Medulla oblongata (tissue), 1 donor: ENCODE measurements around the gene CLDN20.
A peak's percentile ranks its signal among the peaks of the same experiment; 100 is the strongest.
"Not testable (repeated sequence)": the region's sequence is repeated elsewhere in the genome, so short reads cannot be mapped to it uniquely, and the experiment has no call there.

ENCODE experiments used
- DNase-seq: peaks from one replicate; pipeline ENCODE4 v3.0.0-alpha.2; 2015; ENCODE audit errors: extremely low spot score

Gene CLDN20

DNA sequence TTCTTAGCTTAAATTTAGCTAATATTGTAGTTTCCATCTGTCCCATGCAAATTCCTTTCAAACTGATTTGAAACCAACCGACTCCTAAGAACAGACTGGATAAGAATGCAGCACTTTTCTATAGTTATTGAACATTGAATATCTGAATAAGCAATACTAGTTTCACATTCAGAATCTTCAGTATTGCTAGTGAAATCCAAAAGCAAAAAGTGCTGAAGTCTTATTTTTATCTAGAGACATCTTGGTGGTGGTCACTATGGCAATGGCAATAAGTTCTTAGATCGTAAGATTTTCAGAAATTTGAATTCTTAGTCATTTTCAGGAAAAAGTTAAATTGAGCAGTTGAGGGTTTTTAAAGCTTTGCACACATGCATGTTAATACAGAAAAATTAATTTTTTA, 47.8 kb downstream of the CLDN20 start:
- no peak for DNase-seq

DNA sequence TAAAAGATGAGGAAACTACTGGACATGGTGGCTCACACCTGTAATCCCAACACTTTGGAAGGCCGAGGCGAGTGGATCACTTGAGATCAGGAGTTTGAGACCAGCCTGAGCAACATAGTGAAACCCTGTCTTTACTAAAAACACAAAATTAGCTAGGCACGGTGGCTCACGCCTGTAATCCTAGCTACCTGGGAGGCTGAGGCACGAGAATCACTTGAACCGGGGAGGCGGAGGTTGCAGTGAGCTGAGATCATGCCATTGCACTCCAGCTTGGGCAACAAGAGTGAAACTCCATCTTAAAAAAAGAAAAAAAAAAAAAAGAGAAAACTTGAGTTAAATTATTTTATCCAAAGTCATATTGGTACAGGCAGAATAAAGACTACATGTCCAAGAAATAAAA, 49.1 kb downstream of the CLDN20 start:
- DNase-seq, result not testable (repeated sequence)

- DNase-seq, result no peak
These were observed 49.8 kb downstream of the CLDN20 start for GRCh38 chr6:155313602-155314091.

- peak; percentile 99 for DNase-seq
These were observed 50.4 kb downstream of the CLDN20 start, which contains the start of gene TFB1M for GRCh38 chr6:155314092-155314772. TSS of gene TFB1M (minus strand) at chr6:155314484. CDS start at chr6:155314428, 56 bp downstream.

DNA sequence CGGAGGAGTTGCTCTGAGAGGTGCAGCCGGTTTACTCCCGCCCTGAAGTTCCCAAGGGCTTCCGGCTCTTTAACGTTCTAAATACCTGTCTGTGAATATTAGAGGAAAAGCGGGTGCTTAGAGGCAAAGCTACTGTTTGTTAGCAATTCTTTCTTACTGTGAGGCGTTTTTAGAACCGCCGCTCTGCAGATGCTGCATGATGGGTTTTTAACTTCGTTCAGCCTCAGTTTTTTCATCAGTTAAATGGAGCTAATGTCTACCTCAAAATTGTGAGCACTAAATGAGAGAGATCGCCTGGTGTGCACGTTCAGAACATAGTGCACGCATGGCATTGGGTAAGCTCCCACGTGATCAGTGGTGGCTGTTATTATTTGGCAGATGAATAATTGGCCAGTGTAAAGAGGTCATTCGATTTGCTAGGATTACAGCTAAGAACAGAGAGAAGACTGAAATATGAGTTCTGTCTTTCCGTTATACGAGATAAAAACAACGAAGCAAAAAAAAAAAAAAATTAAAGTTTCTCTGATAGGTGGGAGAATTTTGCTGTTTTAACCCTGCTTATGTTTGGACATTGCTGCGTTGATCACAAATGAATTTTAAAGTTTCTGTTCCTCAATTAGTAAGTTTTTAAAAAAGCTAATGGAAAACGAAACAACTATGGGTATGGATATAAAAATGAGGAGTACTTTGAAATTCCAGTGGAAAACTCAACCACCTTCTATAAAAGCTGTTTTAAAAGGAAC, 51.1 kb downstream of the CLDN20 start:
- DNase-seq, result no peak

GRCh38 chr6:155315516-155315871, 51.7 kb downstream of the CLDN20 start:
- no peak for DNase-seq

DNA sequence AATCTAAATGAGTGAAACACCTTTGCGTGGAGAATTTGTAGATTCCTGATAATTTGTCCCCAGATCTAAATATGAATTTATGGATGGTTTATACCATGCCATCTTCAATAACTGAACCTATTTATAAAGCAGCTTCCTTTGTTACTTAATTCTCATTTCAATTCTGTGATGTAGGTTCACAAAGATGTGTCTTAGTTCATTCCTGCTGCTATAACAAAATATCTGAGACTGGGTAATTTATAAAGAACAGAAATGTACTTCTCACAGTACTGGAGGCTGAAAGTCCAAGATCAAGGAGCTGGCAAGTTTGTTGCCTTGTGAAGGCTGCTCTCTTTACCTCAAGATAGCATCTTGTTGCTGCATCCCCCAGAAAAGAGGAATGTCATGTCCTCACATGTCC, 52.6 kb downstream of the CLDN20 start:
- DNase-seq, result no peak

DNA sequence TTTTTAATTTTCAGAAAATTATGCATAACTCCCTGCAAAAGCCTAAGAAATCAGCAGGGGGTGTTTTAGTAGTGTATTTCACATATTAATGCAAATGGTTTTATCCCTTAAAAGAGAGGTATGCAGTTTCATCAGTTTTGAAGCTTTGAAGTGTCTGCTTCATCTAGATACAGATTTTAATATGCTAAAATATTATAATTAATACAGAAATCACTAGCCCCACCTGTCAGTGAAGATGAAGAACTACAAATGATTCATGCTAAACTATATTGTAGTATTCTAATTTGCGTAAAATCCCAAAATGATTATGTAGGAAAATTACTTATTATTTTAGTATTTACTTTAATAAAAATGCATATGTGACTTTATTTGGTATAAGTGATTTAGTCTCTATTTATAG, 53.4 kb downstream of the CLDN20 start:
- DNase-seq, result no peak

DNA sequence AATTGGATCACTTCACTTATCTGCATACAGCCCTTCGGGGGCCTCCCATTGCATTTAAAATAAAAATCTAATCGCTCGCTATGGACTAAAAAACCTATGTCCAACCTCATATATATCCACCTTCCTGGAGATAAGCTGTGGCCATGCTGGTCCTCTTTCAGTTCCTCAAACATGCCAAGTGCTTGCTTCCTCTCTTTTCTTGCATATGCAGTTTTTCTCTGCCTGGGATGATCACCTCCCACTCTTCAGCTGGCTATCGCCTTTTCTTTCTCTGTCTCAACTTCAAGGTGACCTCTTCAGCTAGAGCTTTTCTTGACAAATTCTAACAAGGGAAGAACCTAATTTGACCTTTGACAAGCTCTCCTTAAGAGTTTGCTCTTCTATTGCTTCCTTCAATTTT, 56.1 kb downstream of the CLDN20 start:
- peak; percentile 61 for DNase-seq

- DNase-seq, result no peak
These were observed 60.4 kb downstream of the CLDN20 start for GRCh38 chr6:155324172-155324571.

DNA sequence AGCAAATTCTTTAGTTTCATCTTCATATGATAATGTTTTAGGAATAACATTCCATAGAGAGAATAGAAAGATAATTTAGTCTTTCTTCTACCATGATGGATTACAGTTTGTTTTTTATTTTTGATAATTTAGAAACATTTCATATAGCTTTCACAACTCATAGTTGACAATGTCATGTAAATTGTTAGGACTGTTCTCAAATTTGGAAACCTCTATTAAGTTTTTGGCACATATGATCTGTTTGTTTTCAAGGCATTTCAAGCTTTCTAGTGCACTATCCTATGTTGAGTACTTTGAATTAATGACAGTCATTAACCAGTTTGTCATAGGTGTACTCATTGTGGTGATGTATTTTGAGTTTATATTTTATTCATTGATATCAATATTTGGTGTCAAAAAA, 61.2 kb downstream of the CLDN20 start:
- no peak for DNase-seq

GRCh38 chr6:155325700-155326516, 62.1 kb downstream of the CLDN20 start:
- DNase-seq, result no peak
